Right hindlimb (tissue), 1 donor: Measurements from ENCODE around the gene ILKAP.
A peak's percentile ranks its signal among the peaks of the same experiment; 100 is the strongest.

Experiments
- DNase-seq: peaks from one replicate; pipeline ENCODE4 v3.0.0-alpha.2; 2018

Gene ILKAP

GRCh38 chr2:238149841-238150572 is 53.5 kb downstream of the ILKAP start:
- DNase-seq: peak; percentile 81

GRCh38 chr2:238148981-238149380 is 54.5 kb downstream of the ILKAP start:
- no peak for DNase-seq

GRCh38 chr2:238146884-238147544 is 56.5 kb downstream of the ILKAP start:
- DNase-seq: no peak

GRCh38 chr2:238145851-238146250 is 57.6 kb downstream of the ILKAP start:
- no peak for DNase-seq

GRCh38 chr2:238145046-238145445 is 58.4 kb downstream of the ILKAP start:
- DNase-seq: no peak

GRCh38 chr2:238144262-238144661 is 59.2 kb downstream of the ILKAP start:
- no peak for DNase-seq

GRCh38 chr2:238143239-238143951 is 60.1 kb downstream of the ILKAP start:
- DNase-seq: peak; percentile 53

GRCh38 chr2:238142382-238143205 is 60.9 kb downstream of the ILKAP start:
- DNase-seq: no peak

GRCh38 chr2:238141541-238142318 is 61.8 kb downstream of the ILKAP start:
- no peak for DNase-seq

- DNase-seq: no peak
These were observed 62.6 kb downstream of the ILKAP start for GRCh38 chr2:238140721-238141540.

GRCh38 chr2:238140040-238140439 is 63.5 kb downstream of the ILKAP start:
- DNase-seq: no peak

GRCh38 chr2:238139196-238140039 is 64.1 kb downstream of the ILKAP start:
- DNase-seq: no peak

- DNase-seq: peak; percentile 64
These were observed 64.9 kb downstream of the ILKAP start, which contains the start of gene KLHL30 for GRCh38 chr2:238138331-238139195. KLHL30 (plus strand) TSS chr2:238138668; CDS start chr2:238140755, 2,087 bp downstream.

- DNase-seq: no peak
These were observed 65.6 kb downstream of the ILKAP start for GRCh38 chr2:238137885-238138284.

- DNase-seq: no peak
These were observed 66.5 kb downstream of the ILKAP start for GRCh38 chr2:238136820-238137537.

- DNase-seq: no peak
These were observed 67.8 kb downstream of the ILKAP start for GRCh38 chr2:238135601-238136150.

- DNase-seq: no peak
These were observed 69.1 kb downstream of the ILKAP start for GRCh38 chr2:238134393-238134785.
